HuH-7.5 (cell line): Measurements from ENCODE around the gene PLEKHN1.

Source experiments
- DNase-seq: peaks from one replicate; pipeline ENCODE4 v3.0.0; 2011; ENCODE audit warnings: low spot score

The PLEKHN1 gene

GRCh38 chr1:1024149-1024770 lies 58.0 kb downstream of the PLEKHN1 start:
- no peak for DNase-seq

GRCh38 chr1:1024771-1025699 lies 58.8 kb downstream of the PLEKHN1 start:
- no peak for DNase-seq
